Testis (tissue), 2 donors: Measurements from ENCODE around the gene ACER2.

Experiments
- CTCF ChIP-seq, 3 experiments: fragments of 450-650 bp in 2 of 3; fragments of 200-600 bp in 1 of 3; sonication (generic) in 1 of 3; IDR thresholded peaks; one replicate each; pipeline ENCODE4 v1.5.1; 2016 to 2019; ENCODE audit warnings: antibody characterized with exemption in 3 of 3, mild to moderate bottlenecking in 2 of 3, moderate library complexity in 1 of 3
- POLR2A ChIP-seq: fragments of 450-650 bp; IDR thresholded peaks from one replicate; pipeline ENCODE4 v1.6.1; 2017; ENCODE audit warnings: antibody characterized with exemption, mild to moderate bottlenecking, moderate library complexity

GRCh38 chr9:19464764-19465585 lies 56.2 kb downstream of the ACER2 start:
- TF ChIP-seq CTCF (IDR thresholded peaks at IDR 0.05) (peak; percentile 36 to 89 (median 70)), POLR2A (no peak)
